ENCODE results near the gene KLK6.
"Not testable (repeated sequence)": the region's sequence is repeated elsewhere in the genome, so short reads cannot be mapped to it uniquely, and the experiment has no call there.

Gene KLK6

GRCh38 chr19:50969810-50970209 lies 419 bp upstream of the KLK6 start:
- peak overlapping the region; percentile 61 for H2AFZ ChIP-seq (ENCODE audit: insufficient read depth, low read length, poor library complexity)
- H2AK5ac ChIP-seq (ENCODE audit: low read length) = peak overlapping the region; percentile 93
- H2BK5ac ChIP-seq (ENCODE audit: low read depth, low read length, poor library complexity) = peak overlapping the region; percentile 78
- H3K36me3 ChIP-seq (ENCODE audit: control insufficient read depth in 1 of 2, insufficient read depth in 2 of 2, low read length in 2 of 2); H3K79me2 ChIP-seq (ENCODE audit: control insufficient read depth, insufficient read depth, low read length, poor library complexity); H3K23ac ChIP-seq (ENCODE audit: low read length); DNase-seq; H3K4me2 ChIP-seq (ENCODE audit: low read length); H3K27me3 ChIP-seq (ENCODE audit: insufficient read depth, low read length); H3K9me3 ChIP-seq (ENCODE audit: insufficient read depth, low read depth, low read length); H3K4me3 ChIP-seq (ENCODE audit: low read depth, low read length); H3K9ac ChIP-seq (ENCODE audit: low read length): not testable (repeated sequence)
- no CpG with 5 or more reads among the region's 3 CpGs for WGBS (ENCODE audit: extremely low coverage, insufficient coverage, insufficient read length)
- H4K8ac ChIP-seq (ENCODE audit: low read depth, low read length) = peak overlapping the region; percentile 88
- H4K12ac ChIP-seq (ENCODE audit: low read depth, low read length) = peak overlapping the region; percentile 31
- peak overlapping the region; percentile 96 for H4K91ac ChIP-seq (ENCODE audit: low read depth, low read length)
- H3K4ac ChIP-seq (ENCODE audit: low read depth, low read length) = peak overlapping the region; percentile 63
- peak overlapping the region; percentile 54 for H3K27ac ChIP-seq (ENCODE audit: low read depth, low read length)
- peaks cover 23% of the 10 kb centered on the region for H3K79me1 ChIP-seq (ENCODE audit: low read length)
- H3K18ac ChIP-seq (ENCODE audit: low read length) = peak overlapping the region; percentile 93
- H3K14ac ChIP-seq (ENCODE audit: low read length) = peak overlapping the region; percentile 93
- peak overlapping the region; percentile 96 for H2BK12ac ChIP-seq (ENCODE audit: low read length)
- H2BK120ac ChIP-seq (ENCODE audit: insufficient read depth, low read length, poor library complexity) = peak overlapping the region; percentile 97
- H3K4me1 ChIP-seq (ENCODE audit: control insufficient read depth in 1 of 2, insufficient read depth in 2 of 2, low read length in 2 of 2) = peaks cover 23% of the 10 kb centered on the region in 2 experiments

- Histone ChIP-seq H3K79me2 (ENCODE audit: control insufficient read depth, insufficient read depth, low read length, poor library complexity) (peaks cover 4% of the 10 kb centered on the region), H3K23ac (ENCODE audit: low read length) (no peak overlapping the region), H3K9ac (ENCODE audit: low read length) (no peak overlapping the region), H2BK5ac (ENCODE audit: low read depth, low read length, poor library complexity) (peak overlapping the region; percentile 78), H4K91ac (ENCODE audit: low read depth, low read length) (peak overlapping the region; percentile 96), H2BK12ac (ENCODE audit: low read length) (peak overlapping the region; percentile 96), H3K27ac (ENCODE audit: low read depth, low read length) (peak overlapping the region; percentile 54), H3K4me1 (ENCODE audit: control insufficient read depth in 1 of 2, insufficient read depth in 2 of 2, low read length in 2 of 2) (peaks cover 23% of the 10 kb centered on the region in 2 experiments), H2AFZ (ENCODE audit: insufficient read depth, low read length, poor library complexity) (peak overlapping the region; percentile 40), H3K79me1 (ENCODE audit: low read length) (peaks cover 23% of the 10 kb centered on the region), H3K27me3 (ENCODE audit: insufficient read depth, low read length) (no peaks in the 10 kb centered on the region), H3K4ac (ENCODE audit: low read depth, low read length) (no peak overlapping the region), H2AK5ac (ENCODE audit: low read length) (peak overlapping the region; percentile 24), H3K36me3 (ENCODE audit: control insufficient read depth in 1 of 2, insufficient read depth in 2 of 2, low read length in 2 of 2) (no peaks in the 10 kb centered on the region), H3K9me3 (ENCODE audit: insufficient read depth, low read depth, low read length) (peaks cover 2% of the 10 kb centered on the region), H3K4me2 (ENCODE audit: low read length) (peak overlapping the region; percentile 5), H3K14ac (ENCODE audit: low read length) (peak overlapping the region; percentile 93), H4K12ac (ENCODE audit: low read depth, low read length) (no peak overlapping the region), H3K18ac (ENCODE audit: low read length) (peak overlapping the region; percentile 93), H3K4me3 (ENCODE audit: low read depth, low read length) (no peak overlapping the region), H2BK120ac (ENCODE audit: insufficient read depth, low read length, poor library complexity) (peak overlapping the region; percentile 35), H4K8ac (ENCODE audit: low read depth, low read length) (peak overlapping the region; percentile 44)
- no CpG with 5 or more reads among the region's 7 CpGs for WGBS (ENCODE audit: extremely low coverage, insufficient coverage, insufficient read length)
- no peak for DNase-seq
These were observed 527 bp downstream of the KLK6 start for GRCh38 chr19:50968716-50969412.

GRCh38 chr19:50967929-50968715 lies 1.3 kb downstream of the KLK6 start:
- Histone ChIP-seq H3K18ac (ENCODE audit: low read length) (peak overlapping the region; percentile 37), H2AFZ (ENCODE audit: insufficient read depth, low read length, poor library complexity) (peak overlapping the region; percentile 40), H4K12ac (ENCODE audit: low read depth, low read length) (no peak overlapping the region), H3K79me1 (ENCODE audit: low read length) (peaks cover 22% of the 10 kb centered on the region), H2BK12ac (ENCODE audit: low read length) (peak overlapping the region; percentile 16), H3K4me2 (ENCODE audit: low read length) (peak overlapping the region; percentile 25), H3K79me2 (ENCODE audit: control insufficient read depth, insufficient read depth, low read length, poor library complexity) (peaks cover 4% of the 10 kb centered on the region), H4K91ac (ENCODE audit: low read depth, low read length) (peak overlapping the region; percentile 96), H3K23ac (ENCODE audit: low read length) (no peak overlapping the region), H2BK120ac (ENCODE audit: insufficient read depth, low read length, poor library complexity) (no peak overlapping the region), H4K8ac (ENCODE audit: low read depth, low read length) (peak overlapping the region; percentile 44), H3K27ac (ENCODE audit: low read depth, low read length) (peak overlapping the region; percentile 54), H2AK5ac (ENCODE audit: low read length) (peak overlapping the region; percentile 24), H3K14ac (ENCODE audit: low read length) (peak overlapping the region; percentile 93), H3K4me1 (ENCODE audit: control insufficient read depth in 1 of 2, insufficient read depth in 2 of 2, low read length in 2 of 2) (peaks cover 22 to 23% of the 10 kb centered on the region in 2 experiments), H3K9me3 (ENCODE audit: insufficient read depth, low read depth, low read length) (peaks cover 2% of the 10 kb centered on the region), H3K4ac (ENCODE audit: low read depth, low read length) (peak overlapping the region; percentile 15), H3K27me3 (ENCODE audit: insufficient read depth, low read length) (no peaks in the 10 kb centered on the region), H3K4me3 (ENCODE audit: low read depth, low read length) (no peak overlapping the region), H2BK5ac (ENCODE audit: low read depth, low read length, poor library complexity) (peak overlapping the region; percentile 78), H3K36me3 (ENCODE audit: control insufficient read depth in 1 of 2, insufficient read depth in 2 of 2, low read length in 2 of 2) (peaks cover 0 to 2% of the 10 kb centered on the region in 2 experiments), H3K9ac (ENCODE audit: low read length) (no peak overlapping the region)
- DNase-seq = no peak
- 100% methylated on average over 1 of the region's 20 CpGs for whole genome bisulfite sequencing (ENCODE audit: extremely low coverage, insufficient coverage, insufficient read length)

- Histone ChIP-seq H3K4me1 (ENCODE audit: control insufficient read depth in 1 of 2, insufficient read depth in 2 of 2, low read length in 2 of 2) (peaks cover 13 to 14% of the 10 kb centered on the region in 2 experiments), H3K14ac (ENCODE audit: low read length) (no peak overlapping the region), H3K4me3 (ENCODE audit: low read depth, low read length) (no peak overlapping the region), H4K91ac (ENCODE audit: low read depth, low read length) (no peak overlapping the region), H4K12ac (ENCODE audit: low read depth, low read length) (no peak overlapping the region), H3K79me2 (ENCODE audit: control insufficient read depth, insufficient read depth, low read length, poor library complexity) (no peaks in the 10 kb centered on the region), H2BK5ac (ENCODE audit: low read depth, low read length, poor library complexity) (no peak overlapping the region), H3K27ac (ENCODE audit: low read depth, low read length) (no peak overlapping the region), H4K8ac (ENCODE audit: low read depth, low read length) (no peak overlapping the region), H3K4ac (ENCODE audit: low read depth, low read length) (no peak overlapping the region), H3K36me3 (ENCODE audit: control insufficient read depth in 1 of 2, insufficient read depth in 2 of 2, low read length in 2 of 2) (peaks cover 0 to 2% of the 10 kb centered on the region in 2 experiments), H2AFZ (ENCODE audit: insufficient read depth, low read length, poor library complexity) (no peak overlapping the region), H3K4me2 (ENCODE audit: low read length) (no peak overlapping the region), H3K23ac (ENCODE audit: low read length) (no peak overlapping the region), H2BK120ac (ENCODE audit: insufficient read depth, low read length, poor library complexity) (no peak overlapping the region), H3K18ac (ENCODE audit: low read length) (no peak overlapping the region), H3K79me1 (ENCODE audit: low read length) (peaks cover 13% of the 10 kb centered on the region), H2BK12ac (ENCODE audit: low read length) (no peak overlapping the region), H3K27me3 (ENCODE audit: insufficient read depth, low read length) (no peaks in the 10 kb centered on the region), H3K9ac (ENCODE audit: low read length) (no peak overlapping the region), H2AK5ac (ENCODE audit: low read length) (no peak overlapping the region), H3K9me3 (ENCODE audit: insufficient read depth, low read depth, low read length) (no peaks in the 10 kb centered on the region)
- no CpG with 5 or more reads among the region's 3 CpGs for WGBS (ENCODE audit: extremely low coverage, insufficient coverage, insufficient read length)
- no peak for DNase-seq
These were observed 5.1 kb downstream of the KLK6 start for GRCh38 chr19:50964266-50964665.

Data from trophoblast cell (in vitro differentiated cells and primary cell).